BLaER1 treated with 17β-estradiol and CSF1 and Interleukin-3, amounts not matched to agents 10 nM and 100 nM (cell line): ENCODE data around the gene LLGL1.

Experiments used
- H3K27ac ChIP-seq, 11 experiments: shearing (Covaris generic); formaldehyde crosslinking; 2 replicates each; pipeline ENCODE4 v1.8.1; 2022
- H3K27me3 ChIP-seq, 11 experiments: shearing (Covaris generic); formaldehyde crosslinking; 2 replicates each; pipeline ENCODE4 v1.8.1; 2022
- H3K36me3 ChIP-seq, 11 experiments: shearing (Covaris generic); formaldehyde crosslinking; 2 replicates each; pipeline ENCODE4 v1.8.1; 2022
- H3K4me1 ChIP-seq, 10 experiments: shearing (Covaris generic); formaldehyde crosslinking; 2 replicates each; pipeline ENCODE4 v1.8.1; 2022
- H3K4me2 ChIP-seq, 11 experiments: shearing (Covaris generic); formaldehyde crosslinking; 2 replicates each; pipeline ENCODE4 v1.8.1; 2022
- H3K4me3 ChIP-seq, 10 experiments: shearing (Covaris generic); formaldehyde crosslinking; 2 replicates each; pipeline ENCODE4 v1.8.1; 2022
- H3K9ac ChIP-seq, 11 experiments: shearing (Covaris generic); formaldehyde crosslinking; 2 replicates each; pipeline ENCODE4 v1.8.1; 2022
- H3K9me3 ChIP-seq, 11 experiments: shearing (Covaris generic); formaldehyde crosslinking; replicated peaks in 1 of 11; 2 replicates each; pipeline ENCODE4 v1.8.1; 2022
- H4K20me1 ChIP-seq, 11 experiments: shearing (Covaris generic); formaldehyde crosslinking; 2 replicates each; pipeline ENCODE4 v1.8.1; 2022
- Cebpa-rat ChIP-seq, 11 experiments: shearing (Covaris generic); IDR thresholded peaks; 2 replicates each; pipeline ENCODE4 v1.8.1; 2022

The LLGL1 gene

GRCh38 chr17:18183334-18184142, 41.9 kb upstream of the LLGL1 start, which contains the start of gene ALKBH5:
ALKBH5 (plus strand) TSS chr17:18183828; CDS start chr17:18184244, 416 bp downstream.
- H3K4me3 ChIP-seq = peak within 1 kb of the TSS; percentile 71 to 92 (median 82)
- peak within 1 kb of the TSS; percentile 88 to 97 (median 93) for H3K9ac ChIP-seq
- H4K20me1 ChIP-seq = peaks cover 44 to 48% (median 46%) of the 10 kb centered on the region in 11 experiments

GRCh38 chr17:18184143-18185031, 41.0 kb upstream of the LLGL1 start:
- TF ChIP-seq Cebpa-rat (IDR thresholded peaks at IDR 0.05) = no peak
- peak overlapping the region; percentile 88 to 97 (median 93) for H3K9ac ChIP-seq
- H3K9me3 ChIP-seq = no peaks in the 10 kb centered on the region
- peaks cover 48 to 62% (median 57%) of the 10 kb centered on the region in 10 experiments for H3K4me1 ChIP-seq
- peak overlapping the region; percentile 71 to 92 (median 82) for H3K4me3 ChIP-seq
- H3K27me3 ChIP-seq = no peaks in the 10 kb centered on the region
- H3K27ac ChIP-seq = peak overlapping the region; percentile 92 to 98 (median 96)
- peaks cover 19 to 38% (median 28%) of the 10 kb centered on the region in 11 experiments for H3K36me3 ChIP-seq
- H3K4me2 ChIP-seq = peak overlapping the region; percentile 91 to 100 (median 97)
- peaks cover 52 to 56% (median 54%) of the 10 kb centered on the region in 11 experiments for H4K20me1 ChIP-seq

More at GRCh38 chr17:18183334-18184142, 41.9 kb upstream of the LLGL1 start, which contains the start of gene ALKBH5:
- TF ChIP-seq Cebpa-rat (IDR thresholded peaks at IDR 0.05) = no peak
- Histone ChIP-seq H3K4me2 (peak within 1 kb of the TSS; percentile 91 to 100 (median 97)), H3K27ac (peak within 1 kb of the TSS; percentile 92 to 98 (median 96)), H3K9me3 (no peaks in the 10 kb centered on the region), H3K27me3 (no peaks in the 10 kb centered on the region), H3K36me3 (peaks cover 12 to 29% (median 19%) of the 10 kb centered on the region in 11 experiments; a peak in 21 of 22 replicates), H3K4me1 (peaks cover 44 to 53% (median 49%) of the 10 kb centered on the region in 10 experiments)

- Histone ChIP-seq H4K20me1 (peaks cover 62 to 66% (median 64%) of the 10 kb centered on the region in 11 experiments), H3K4me3 (peak overlapping the region; percentile 71 to 92 (median 82)), H3K4me1 (peaks cover 49 to 72% (median 67%) of the 10 kb centered on the region in 10 experiments), H3K9me3 (no peaks in the 10 kb centered on the region), H3K27ac (peak overlapping the region in 9 of 11 experiments; percentile 27 to 98 (median 95); a peak in 12 of 22 replicates), H3K36me3 (peaks cover 24 to 48% (median 38%) of the 10 kb centered on the region in 11 experiments), H3K27me3 (no peaks in the 10 kb centered on the region), H3K9ac (peak overlapping the region; percentile 88 to 97 (median 93)), H3K4me2 (peak overlapping the region; percentile 91 to 100 (median 97))
- no peak for TF ChIP-seq Cebpa-rat (IDR thresholded peaks at IDR 0.05)
These were observed 40.0 kb upstream of the LLGL1 start for GRCh38 chr17:18185391-18185790.

- Histone ChIP-seq H3K9ac (peak overlapping the region; percentile 88 to 97 (median 93)), H3K36me3 (peaks cover 24 to 54% (median 44%) of the 10 kb centered on the region in 11 experiments), H3K27me3 (no peaks in the 10 kb centered on the region), H3K9me3 (no peaks in the 10 kb centered on the region), H4K20me1 (peaks cover 68 to 73% (median 70%) of the 10 kb centered on the region in 11 experiments), H3K4me2 (peak overlapping the region; percentile 91 to 100 (median 97)), H3K27ac (peak overlapping the region in 8 of 11 experiments; percentile 4 to 98 (median 96); a peak in 13 of 22 replicates), H3K4me3 (peak overlapping the region; percentile 71 to 92 (median 82)), H3K4me1 (peaks cover 55 to 76% (median 73%) of the 10 kb centered on the region in 10 experiments)
- no peak for TF ChIP-seq Cebpa-rat (IDR thresholded peaks at IDR 0.05)
These were observed 39.4 kb upstream of the LLGL1 start for GRCh38 chr17:18185832-18186626.

- peak in 6 of 11 experiments; percentile 9 to 77 (median 48); a peak in 6 of 22 replicates for TF ChIP-seq Cebpa-rat (IDR thresholded peaks at IDR 0.05)
- Histone ChIP-seq H3K36me3 (peaks cover 28 to 60% (median 50%) of the 10 kb centered on the region in 11 experiments), H3K4me3 (peak overlapping the region; percentile 71 to 92 (median 82)), H3K4me1 (peaks cover 56 to 77% (median 72%) of the 10 kb centered on the region in 10 experiments), H3K4me2 (peak overlapping the region; percentile 91 to 100 (median 97)), H4K20me1 (peaks cover 74 to 78% (median 76%) of the 10 kb centered on the region in 11 experiments), H3K27me3 (no peaks in the 10 kb centered on the region), H3K9me3 (no peaks in the 10 kb centered on the region), H3K9ac (peak overlapping the region; percentile 88 to 97 (median 93)), H3K27ac (peak overlapping the region in 7 of 11 experiments; percentile 2 to 96 (median 27); a peak in 11 of 22 replicates)
These were observed 38.8 kb upstream of the LLGL1 start for GRCh38 chr17:18186627-18186982.

- TF ChIP-seq Cebpa-rat (IDR thresholded peaks at IDR 0.05) = no peak
- H3K27ac ChIP-seq = peak overlapping the region in 2 of 11 experiments; percentile 23 to 96; a peak in 2 of 22 replicates
These were observed 38.2 kb upstream of the LLGL1 start for GRCh38 chr17:18187226-18187625.

GRCh38 chr17:18187821-18188761, 37.3 kb upstream of the LLGL1 start:
- H3K9ac ChIP-seq = peak overlapping the region; percentile 11 to 97 (median 93); a peak in 15 of 22 replicates
- H3K36me3 ChIP-seq = peaks cover 37 to 75% (median 65%) of the 10 kb centered on the region in 11 experiments
- H3K4me1 ChIP-seq = peaks cover 45 to 68% (median 65%) of the 10 kb centered on the region in 10 experiments

More at GRCh38 chr17:18187226-18187625, 38.2 kb upstream of the LLGL1 start:
- Histone ChIP-seq H3K4me3 (peak overlapping the region; percentile 71 to 92 (median 82)), H3K27me3 (no peaks in the 10 kb centered on the region), H3K9me3 (no peaks in the 10 kb centered on the region), H3K4me1 (peaks cover 50 to 73% (median 70%) of the 10 kb centered on the region in 10 experiments), H3K9ac (peak overlapping the region; percentile 88 to 97 (median 93)), H3K4me2 (peak overlapping the region; percentile 91 to 100 (median 97)), H4K20me1 (peaks cover 80 to 85% (median 82%) of the 10 kb centered on the region in 11 experiments), H3K36me3 (peaks cover 34 to 66% (median 56%) of the 10 kb centered on the region in 11 experiments)

More at GRCh38 chr17:18187821-18188761, 37.3 kb upstream of the LLGL1 start:
- H3K27ac ChIP-seq = peak overlapping the region in 3 of 11 experiments; percentile 11 to 35 (median 22); a peak in 3 of 22 replicates
- peaks cover 89 to 93% (median 91%) of the 10 kb centered on the region in 11 experiments for H4K20me1 ChIP-seq
- no peaks in the 10 kb centered on the region for H3K9me3 ChIP-seq
- H3K4me3 ChIP-seq = peak overlapping the region; percentile 71 to 92 (median 82); a peak in 17 of 20 replicates
- H3K4me2 ChIP-seq = peak overlapping the region; percentile 91 to 100 (median 97)
- no peak for TF ChIP-seq Cebpa-rat (IDR thresholded peaks at IDR 0.05)
- H3K27me3 ChIP-seq = no peaks in the 10 kb centered on the region
